NCI-H2227 (cell line): Measurements from ENCODE around the gene MYOM3.
A peak's percentile ranks its signal among the peaks of the same experiment; 100 is the strongest.
"Not testable (repeated sequence)": the region's sequence is repeated elsewhere in the genome, so short reads cannot be mapped to it uniquely, and the experiment has no call there.

Source experiments
- DNase-seq: peaks from one replicate; lab custom pipeline; 2025; ENCODE audit not compliant: unreplicated experiment; lab: John Stamatoyannopoulos, UW

The MYOM3 gene

GRCh38 chr1:24043345-24044032, 68.4 kb downstream of the MYOM3 start:
- no peak for DNase-seq

GRCh38 chr1:24042315-24042714, 69.6 kb downstream of the MYOM3 start:
- DNase-seq: no peak

DNA sequence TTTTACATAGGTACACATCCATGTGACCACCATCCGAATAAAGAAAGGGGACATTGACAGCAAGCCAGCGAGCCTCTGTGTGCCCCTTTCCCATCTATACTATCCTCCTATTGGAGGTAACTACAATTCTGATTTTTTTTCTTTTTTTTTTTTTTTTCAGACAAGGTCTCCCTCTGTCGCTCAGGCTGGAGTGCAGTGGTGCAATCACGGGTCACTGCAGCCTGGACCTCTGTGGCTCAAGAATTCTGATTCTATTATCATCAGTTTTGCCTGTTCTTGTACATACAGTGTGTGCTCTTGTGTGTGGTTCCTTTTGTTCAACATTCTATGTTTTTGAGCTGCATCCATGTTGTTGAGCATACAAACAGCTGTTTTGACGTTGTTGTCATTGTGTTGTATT, 75.8 kb downstream of the MYOM3 start:
- no peak for DNase-seq

DNA sequence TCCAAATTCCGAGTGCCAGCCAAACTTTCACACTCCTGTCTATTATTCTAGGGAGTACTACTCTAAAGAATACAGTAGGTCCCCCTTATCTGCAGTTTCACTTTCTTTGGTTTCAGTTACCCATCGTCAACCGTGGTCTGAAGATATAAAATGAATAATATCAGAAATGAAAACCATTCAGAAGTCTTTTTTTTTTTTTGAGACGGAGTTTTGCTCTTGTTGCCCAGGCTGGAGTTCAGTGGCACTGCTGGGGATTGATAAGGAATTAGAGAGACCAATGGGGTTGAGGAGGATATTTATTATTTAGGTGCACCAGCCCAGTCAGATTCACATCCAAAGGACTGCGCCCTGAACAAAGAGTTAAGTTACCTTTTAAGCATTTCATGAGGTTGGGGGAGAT, 79.0 kb downstream of the MYOM3 start:
- DNase-seq: no peak

GRCh38 chr1:24030976-24031516, 80.9 kb downstream of the MYOM3 start:
- DNase-seq: not testable (repeated sequence)

- DNase-seq: peak; percentile 22
Measured at GRCh38 chr1:24027838-24028468, 84.0 kb downstream of the MYOM3 start.

DNA sequence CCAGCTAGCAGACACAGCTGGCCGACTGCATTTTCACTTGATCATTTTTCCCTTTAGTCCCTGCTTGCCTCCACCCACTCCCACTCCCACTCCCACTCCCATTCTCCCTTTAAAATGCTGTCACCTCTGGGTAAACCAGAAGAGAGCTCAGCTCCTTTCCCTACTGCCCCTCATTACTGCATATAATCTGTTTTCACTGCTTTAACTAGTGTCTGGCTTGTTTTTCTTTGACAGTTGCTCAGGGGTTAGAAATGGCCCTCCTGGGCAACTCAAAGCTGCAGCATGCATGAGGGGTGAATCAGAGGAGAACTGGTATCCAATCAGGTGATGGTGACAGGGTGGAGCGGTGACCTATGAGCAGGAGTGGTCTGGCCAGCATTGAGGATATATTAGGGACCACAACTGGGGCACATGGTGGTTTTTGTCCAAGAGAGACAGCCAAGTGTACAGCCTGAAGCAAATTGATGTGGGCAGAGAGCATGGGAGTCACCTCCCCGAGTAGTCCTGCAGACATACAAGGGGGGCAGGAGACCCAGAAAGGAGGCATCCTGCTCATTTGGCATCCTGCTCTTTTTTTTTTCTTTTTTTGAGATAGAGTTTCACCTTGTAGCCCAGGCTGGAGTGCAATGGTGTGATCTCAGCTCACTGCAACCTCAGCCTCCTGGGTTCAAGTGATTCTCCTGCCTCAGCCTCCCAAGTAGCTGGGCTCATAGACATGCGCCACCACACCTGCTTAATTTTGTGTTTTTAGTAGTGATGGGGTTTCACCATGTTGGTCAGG, 89.2 kb downstream of the MYOM3 start:
- DNase-seq: no peak

GRCh38 chr1:24021403-24022266, 90.3 kb downstream of the MYOM3 start:
- DNase-seq: no peak

- no peak for DNase-seq
Measured at GRCh38 chr1:24020470-24020869, 91.5 kb downstream of the MYOM3 start.

GRCh38 chr1:24020025-24020424, 91.9 kb downstream of the MYOM3 start:
- no peak for DNase-seq

GRCh38 chr1:24018611-24019580, 93.0 kb downstream of the MYOM3 start:
- DNase-seq: peak; percentile 48

DNA sequence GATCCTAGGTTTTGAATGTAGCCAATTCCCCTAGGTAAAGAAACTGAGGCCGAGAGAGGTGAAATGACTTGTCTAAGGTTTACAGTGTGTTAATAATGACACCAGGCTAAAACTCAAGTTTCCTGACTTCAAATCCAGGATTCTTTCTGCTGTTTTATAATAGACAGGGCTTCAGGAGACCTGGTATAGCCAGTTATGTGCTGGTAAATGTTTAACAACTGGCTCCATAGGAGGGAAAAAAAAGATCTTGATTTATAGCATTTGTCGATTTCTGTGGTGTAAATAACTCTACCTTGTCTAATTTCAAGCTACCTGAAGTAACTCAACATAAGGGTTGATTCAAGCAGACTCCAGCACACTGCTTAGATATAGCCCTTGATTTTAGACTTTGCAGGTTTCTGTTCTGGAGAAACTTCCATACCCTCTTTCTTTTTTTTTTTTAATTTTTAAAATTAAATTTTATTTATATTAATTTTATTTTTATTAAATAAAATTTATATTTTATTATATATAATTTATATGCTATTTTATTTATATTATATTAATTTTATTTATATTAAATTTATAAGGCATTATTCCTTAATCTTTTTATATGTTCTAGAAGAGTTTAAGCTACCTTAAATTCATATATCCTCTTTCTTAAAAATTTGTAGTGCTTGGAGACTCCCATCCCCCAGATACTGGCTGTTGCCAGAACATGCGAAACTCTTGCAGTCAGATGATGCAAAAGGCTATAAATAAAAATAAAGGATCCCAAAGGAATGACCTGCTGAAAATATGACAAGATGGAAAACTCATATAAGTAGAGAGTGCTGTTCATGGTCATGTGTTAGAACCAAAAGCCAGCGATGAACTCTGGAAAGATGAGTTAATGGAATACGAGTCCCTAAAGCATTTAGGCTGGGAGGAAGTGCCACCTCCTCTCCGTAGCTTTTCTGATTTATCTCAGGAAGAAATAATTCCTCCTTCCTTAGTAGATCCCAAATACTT, 96.4 kb downstream of the MYOM3 start:
- no peak for DNase-seq

DNA sequence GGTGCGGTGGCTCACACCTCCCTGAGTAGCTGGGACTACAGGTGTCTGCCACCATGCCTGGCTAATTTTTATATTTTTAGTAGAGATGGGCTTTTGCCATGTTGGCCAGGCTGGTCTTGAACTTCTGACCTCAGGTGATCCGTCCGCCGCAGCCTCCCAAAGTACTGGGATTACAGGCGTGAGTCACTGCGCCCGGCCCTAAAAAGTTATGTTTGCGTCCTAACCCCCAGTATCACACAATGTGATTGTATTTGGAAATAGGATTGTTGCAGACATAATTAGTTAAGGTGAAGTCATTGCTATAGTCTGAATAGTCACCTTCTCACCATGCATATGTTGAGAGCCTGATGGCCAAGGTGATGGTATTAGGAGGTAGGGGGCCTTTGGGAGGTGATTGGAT, 99.1 kb downstream of the MYOM3 start:
- DNase-seq: not testable (repeated sequence)

- DNase-seq: no peak
Measured at GRCh38 chr1:24010650-24011049, 101.3 kb downstream of the MYOM3 start.

GRCh38 chr1:24009406-24009805, 102.5 kb downstream of the MYOM3 start:
- DNase-seq: no peak

DNA sequence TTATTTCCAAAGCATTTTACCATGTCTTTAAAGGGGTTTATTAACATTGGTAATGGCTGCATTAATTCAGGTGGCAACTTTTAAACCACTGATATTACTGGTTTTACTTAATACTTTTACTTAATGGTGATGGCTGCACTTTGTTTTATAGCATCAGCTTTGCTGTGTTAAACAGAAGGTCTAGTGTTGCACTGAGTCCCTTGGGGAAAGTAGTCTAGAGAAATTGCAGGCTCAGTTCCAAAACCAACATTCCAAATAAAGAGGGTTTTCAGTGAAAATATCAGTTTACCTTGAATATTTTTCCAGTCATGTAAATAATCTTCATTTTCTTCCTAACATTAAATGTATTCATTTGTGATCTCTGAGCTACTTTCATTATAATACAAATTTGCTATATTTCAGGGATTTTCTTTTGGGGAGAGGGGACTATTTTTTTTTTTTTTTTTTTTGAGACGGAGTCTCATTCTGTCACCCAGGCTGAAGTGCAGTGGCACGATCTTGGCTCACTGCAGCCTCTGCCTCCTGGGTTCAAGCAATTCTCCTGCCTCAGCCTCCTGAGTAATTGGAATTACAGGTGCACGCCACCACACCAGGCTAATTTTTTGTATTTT, 103.3 kb downstream of the MYOM3 start:
- DNase-seq: not testable (repeated sequence)

GRCh38 chr1:24007079-24007478, 104.9 kb downstream of the MYOM3 start:
- DNase-seq: no peak
